GM18861 (cell line): ENCODE measurements around the gene NUP153.

Source experiments
- ATAC-seq: cut with Tn5 transposase; IDR thresholded peaks from one replicate; pipeline ENCODE4 v1.9.1; 2021; ENCODE audit not compliant: unreplicated experiment

Gene NUP153

DNA sequence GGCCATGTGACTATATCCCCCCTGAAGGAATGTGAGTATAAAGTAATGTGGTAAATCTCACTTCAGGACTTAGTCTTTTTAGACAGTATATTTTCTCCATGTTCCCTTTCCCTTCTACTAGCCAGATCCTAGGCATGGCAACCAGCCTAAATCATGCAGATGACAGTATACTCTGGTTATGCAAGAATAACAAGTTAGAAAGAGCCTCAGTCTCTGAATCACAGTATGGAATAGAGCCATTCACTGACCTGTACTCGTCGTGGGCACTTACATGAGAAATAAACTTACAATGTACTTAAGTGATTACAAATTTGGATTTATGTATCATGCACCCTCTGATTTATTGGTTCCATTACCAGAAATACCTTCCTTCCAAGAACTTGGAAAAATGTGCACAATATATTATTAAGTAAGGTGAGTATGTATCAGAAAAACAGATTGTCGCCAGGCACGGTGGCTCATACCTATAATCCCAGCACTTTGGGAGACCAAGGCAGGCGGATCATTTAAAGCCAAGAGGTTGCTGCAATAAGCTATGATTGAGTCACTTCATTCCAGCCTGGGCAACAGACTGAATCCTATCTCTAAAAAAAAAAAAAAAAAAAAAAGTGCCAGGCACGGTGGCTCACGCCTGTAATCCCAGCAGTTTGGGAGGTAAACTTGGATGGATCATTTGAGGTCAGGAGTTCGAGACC is 131.7 kb downstream of the NUP153 start:
- no peak for ATAC-seq

DNA sequence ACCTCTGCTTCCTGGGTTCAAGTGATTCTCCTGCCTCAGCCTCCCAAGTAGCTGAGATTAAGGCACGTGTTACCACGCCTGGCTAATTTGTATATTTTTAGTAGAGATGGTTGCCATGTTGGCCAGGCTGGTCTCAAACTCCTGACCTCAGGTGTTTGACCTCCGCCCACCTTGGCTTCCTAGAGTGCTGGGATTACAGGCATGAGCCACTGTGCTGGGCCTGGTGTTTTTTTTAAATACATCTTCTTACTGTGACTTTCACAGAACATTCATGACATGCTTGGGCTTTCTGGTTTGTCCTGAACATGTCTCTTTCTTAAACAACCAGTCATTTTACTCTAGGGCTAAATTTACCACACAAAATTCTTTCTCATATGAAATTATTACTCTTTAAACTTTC is 141.3 kb downstream of the NUP153 start:
- ATAC-seq: no peak
